GM23338 (cell line): ENCODE results near the gene ZNF609. TPM values are rescaled to one million over a fixed set of nuclear protein-coding genes. Genes with fewer than 3 reads are reported as not detected.

ENCODE experiments used
- ATAC-seq: fragments of 200-7000 bp; cut with Tn5 transposase; 3 replicates; pipeline ENCODE4 v1.9.1; 2020
- DNase-seq: peaks from one replicate; pipeline ENCODE4 v3.0.0-alpha.2; 2015; ENCODE audit warnings: low spot score
- H2AFZ ChIP-seq: fragments of 200-600 bp; sonication (generic); 2 replicates; pipeline ENCODE4 v1.8.0; 2016; ENCODE audit warnings: antibody characterized with exemption, mild to moderate bottlenecking, moderate library complexity
- H3F3A ChIP-seq: fragments of 200-600 bp; sonication (generic); replicated peaks from 2 replicates; pipeline ENCODE4 v1.8.0; 2017; ENCODE audit warnings: antibody characterized with exemption, mixed run types, low read depth
- H3K27ac ChIP-seq: fragments of 200-600 bp; sonication (generic); 2 replicates; pipeline ENCODE4 v1.6.1; 2016; ENCODE audit warnings: low read depth
- H3K27me3 ChIP-seq: fragments of 200-600 bp; sonication (generic); 2 replicates; pipeline ENCODE4 v1.8.0; 2016; ENCODE audit warnings: mild to moderate bottlenecking, mixed run types, moderate library complexity; ENCODE audit not compliant: insufficient read depth
- H3K36me3 ChIP-seq: fragments of 200-600 bp; sonication (generic); 2 replicates; pipeline ENCODE4 v1.8.0; 2016; ENCODE audit warnings: mild to moderate bottlenecking; ENCODE audit not compliant: insufficient read depth
- H3K4me1 ChIP-seq: fragments of 200-600 bp; sonication (generic); 2 replicates; pipeline ENCODE4 v1.8.0; 2016; ENCODE audit warnings: mild to moderate bottlenecking, moderate library complexity; ENCODE audit not compliant: insufficient read depth
- H3K4me2 ChIP-seq: fragments of 200-600 bp; sonication (generic); 2 replicates; pipeline ENCODE4 v1.7.1; 2017; ENCODE audit warnings: mixed run types
- H3K4me3 ChIP-seq: fragments of 200-600 bp; sonication (generic); 2 replicates; pipeline ENCODE4 v1.6.1; 2016; ENCODE audit warnings: mixed run types
- H3K79me2 ChIP-seq: fragments of 200-600 bp; sonication (generic); replicated peaks from 2 replicates; pipeline ENCODE4 v1.8.0; 2017; ENCODE audit warnings: mild to moderate bottlenecking; ENCODE audit not compliant: insufficient read depth
- H3K9me2 ChIP-seq: fragments of 200-600 bp; sonication (generic); 2 replicates; pipeline ENCODE4 v1.8.0; 2017; ENCODE audit not compliant: insufficient read depth
- H4K20me1 ChIP-seq: fragments of 200-600 bp; sonication (generic); replicated peaks from 2 replicates; pipeline ENCODE4 v1.8.0; 2017; ENCODE audit warnings: mild to moderate bottlenecking; ENCODE audit not compliant: insufficient read depth
- H3K27ac Mint-ChIP-seq: 2 replicates; pipeline ENCODE4 v1.8.0; 2020; ENCODE audit warnings: inconsistent platforms, mild to moderate bottlenecking, moderate library complexity, mixed read lengths
- H3K27me3 Mint-ChIP-seq: 3 replicates; pipeline ENCODE4 v1.8.0; 2022; ENCODE audit warnings: low read depth, mild to moderate bottlenecking, moderate library complexity, mixed read lengths, inconsistent platforms; ENCODE audit not compliant: insufficient read depth, poor library complexity
- H3K36me3 Mint-ChIP-seq: 3 replicates; pipeline ENCODE4 v1.8.0; 2021; ENCODE audit warnings: low read depth, mild to moderate bottlenecking, inconsistent platforms, moderate library complexity, mixed read lengths
- H3K4me1 Mint-ChIP-seq: 3 replicates; pipeline ENCODE4 v1.8.0; 2020; ENCODE audit warnings: mild to moderate bottlenecking, inconsistent platforms, mixed read lengths
- H3K4me3 Mint-ChIP-seq: 3 replicates; pipeline ENCODE4 v1.8.0; 2021; ENCODE audit warnings: moderate library complexity, mild to moderate bottlenecking, inconsistent platforms, mixed read lengths
- H3K9me3 Mint-ChIP-seq: 3 replicates; pipeline ENCODE4 v1.8.0; 2020; ENCODE audit warnings: moderate library complexity, mild to moderate bottlenecking, inconsistent platforms, mixed read lengths
- ETS1 ChIP-seq: IDR thresholded peaks from 2 replicates; pipeline ENCODE4 v1.6.1; 2016; ENCODE audit warnings: antibody characterized with exemption
- JUNB ChIP-seq: IDR thresholded peaks from one replicate; pipeline ENCODE4 v1.6.1; 2016; ENCODE audit warnings: antibody characterized with exemption; ENCODE audit not compliant: unreplicated experiment
- POLR2AphosphoS5 ChIP-seq: IDR thresholded peaks from 2 replicates; pipeline ENCODE4 v1.6.1; 2016; ENCODE audit warnings: antibody characterized with exemption, low read depth
- STAT1 ChIP-seq: IDR thresholded peaks from one replicate; pipeline ENCODE4 v1.6.1; 2016; ENCODE audit warnings: antibody characterized with exemption; ENCODE audit not compliant: unreplicated experiment
- ZNF462 ChIP-seq: fragments of 250-450 bp; sonication (Bioruptor Pico); IDR thresholded peaks from 2 replicates; pipeline ENCODE4 v1.5.0; 2020; ENCODE audit warnings: mild to moderate bottlenecking, moderate library complexity
- polyA plus RNA-seq: library from polyadenylated mRNA; unstranded; fragments of >200 nt; fragmentation: Nextera tagmentation; extraction: Ambion mirVana; gene quantifications from 2 replicates; pipeline ENCODE4 v1.2.1, GENCODE V29; 2016
- total RNA-seq: library from RNA; depleted of rRNA; stranded (reverse); fragments of >200 nt; shearing (Covaris generic); gene quantifications from 2 replicates; pipeline ENCODE4 v1.2.3, GENCODE V29; 2014
- TF ChIP-seq, protein P1 (sequence below): IDR thresholded peaks from one replicate; pipeline ENCODE4 v1.6.1; 2018; ENCODE audit warnings: antibody characterized with exemption; ENCODE audit not compliant: unreplicated experiment
- TF ChIP-seq, protein P2 (sequence below), 2 experiments: fragments of 200-600 bp in 1 of 2; sonication (generic) in 1 of 2; conservative IDR thresholded peaks; 2 replicates each; pipeline versions ENCODE4 v1.5.1 to v1.6.1; 2016 to 2017; ENCODE audit warnings: antibody characterized with exemption in 2 of 2, low read depth in 2 of 2, mild to moderate bottlenecking in 2 of 2, moderate library complexity in 1 of 2

ZNF609 gene
- total and polyA plus RNA-seq, 2 experiments from 2014 or later, result 26.4 to 40.2 TPM

DNA sequence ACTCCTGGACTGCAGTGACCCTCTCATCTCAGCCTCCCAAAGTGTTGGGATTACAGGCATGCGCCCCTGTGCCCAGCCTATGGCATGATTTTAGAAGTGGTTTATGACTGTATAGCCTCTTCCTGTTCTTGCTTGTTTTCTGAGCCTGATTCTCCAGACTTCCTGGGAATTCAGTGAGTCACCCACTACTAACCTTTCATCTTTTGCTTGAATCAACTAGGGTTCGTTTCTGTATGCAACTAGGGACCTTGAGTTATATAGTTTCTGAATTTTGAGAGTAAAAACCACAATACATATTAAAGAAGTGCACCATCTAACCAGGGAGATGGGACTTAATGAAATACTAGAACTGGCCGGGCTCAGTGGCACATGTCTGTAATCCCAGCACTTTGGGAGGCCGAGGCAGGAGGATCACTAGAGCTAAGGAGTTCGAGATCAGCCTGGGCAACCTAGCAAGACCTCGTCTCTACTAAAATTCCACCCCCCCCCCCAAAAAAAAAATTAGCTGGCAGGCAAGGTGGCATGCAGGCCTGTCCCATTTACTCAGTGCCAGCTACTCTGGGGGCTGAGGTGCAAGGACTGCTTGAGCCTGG lies 76.0 kb downstream of the ZNF609 start (continued):
- TF ChIP-seq, protein P1, sequence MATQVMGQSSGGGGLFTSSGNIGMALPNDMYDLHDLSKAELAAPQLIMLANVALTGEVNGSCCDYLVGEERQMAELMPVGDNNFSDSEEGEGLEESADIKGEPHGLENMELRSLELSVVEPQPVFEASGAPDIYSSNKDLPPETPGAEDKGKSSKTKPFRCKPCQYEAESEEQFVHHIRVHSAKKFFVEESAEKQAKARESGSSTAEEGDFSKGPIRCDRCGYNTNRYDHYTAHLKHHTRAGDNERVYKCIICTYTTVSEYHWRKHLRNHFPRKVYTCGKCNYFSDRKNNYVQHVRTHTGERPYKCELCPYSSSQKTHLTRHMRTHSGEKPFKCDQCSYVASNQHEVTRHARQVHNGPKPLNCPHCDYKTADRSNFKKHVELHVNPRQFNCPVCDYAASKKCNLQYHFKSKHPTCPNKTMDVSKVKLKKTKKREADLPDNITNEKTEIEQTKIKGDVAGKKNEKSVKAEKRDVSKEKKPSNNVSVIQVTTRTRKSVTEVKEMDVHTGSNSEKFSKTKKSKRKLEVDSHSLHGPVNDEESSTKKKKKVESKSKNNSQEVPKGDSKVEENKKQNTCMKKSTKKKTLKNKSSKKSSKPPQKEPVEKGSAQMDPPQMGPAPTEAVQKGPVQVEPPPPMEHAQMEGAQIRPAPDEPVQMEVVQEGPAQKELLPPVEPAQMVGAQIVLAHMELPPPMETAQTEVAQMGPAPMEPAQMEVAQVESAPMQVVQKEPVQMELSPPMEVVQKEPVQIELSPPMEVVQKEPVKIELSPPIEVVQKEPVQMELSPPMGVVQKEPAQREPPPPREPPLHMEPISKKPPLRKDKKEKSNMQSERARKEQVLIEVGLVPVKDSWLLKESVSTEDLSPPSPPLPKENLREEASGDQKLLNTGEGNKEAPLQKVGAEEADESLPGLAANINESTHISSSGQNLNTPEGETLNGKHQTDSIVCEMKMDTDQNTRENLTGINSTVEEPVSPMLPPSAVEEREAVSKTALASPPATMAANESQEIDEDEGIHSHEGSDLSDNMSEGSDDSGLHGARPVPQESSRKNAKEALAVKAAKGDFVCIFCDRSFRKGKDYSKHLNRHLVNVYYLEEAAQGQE, result no peak

GRCh38 chr15:64542091-64542490 lies 81.7 kb downstream of the ZNF609 start:
- Histone ChIP-seq H3K36me3 (no peaks in the 10 kb centered on the region), H2AFZ (no peak overlapping the region), H3K4me2 (no peak overlapping the region), H4K20me1 (peaks cover 43% of the 10 kb centered on the region), H3K4me1 (no peaks in the 10 kb centered on the region), H3K79me2 (peaks cover 96% of the 10 kb centered on the region), H3K27ac (peak overlapping the region; percentile 73; the same call in 1 of the 2 replicates), H3K9me2 (no peaks in the 10 kb centered on the region), H3F3A (no peaks in the 10 kb centered on the region), H3K4me3 (no peak overlapping the region), H3K27me3 (no peaks in the 10 kb centered on the region)
- ATAC-seq (no peak), DNase-seq (no peak)
- H3K9me3 Mint-ChIP-seq, result no peaks in the 10 kb centered on the region
- H3K4me3 Mint-ChIP-seq, result no peak overlapping the region
- H3K27me3 Mint-ChIP-seq, result peaks cover 8% of the 10 kb centered on the region
- H3K4me1 Mint-ChIP-seq, result no peaks in the 10 kb centered on the region; the same call in 1 of the 3 replicates
- no peaks in the 10 kb centered on the region for H3K36me3 Mint-ChIP-seq
- H3K27ac Mint-ChIP-seq, result no peak overlapping the region
- TF ChIP-seq STAT1 (no peak), ETS1 (no peak), POLR2AphosphoS5 (no peak), JUNB (no peak), ZNF462 (CRISPR knock-in tag) (no peak)
- TF ChIP-seq, protein P1, result no peak
- TF ChIP-seq, protein P2, sequence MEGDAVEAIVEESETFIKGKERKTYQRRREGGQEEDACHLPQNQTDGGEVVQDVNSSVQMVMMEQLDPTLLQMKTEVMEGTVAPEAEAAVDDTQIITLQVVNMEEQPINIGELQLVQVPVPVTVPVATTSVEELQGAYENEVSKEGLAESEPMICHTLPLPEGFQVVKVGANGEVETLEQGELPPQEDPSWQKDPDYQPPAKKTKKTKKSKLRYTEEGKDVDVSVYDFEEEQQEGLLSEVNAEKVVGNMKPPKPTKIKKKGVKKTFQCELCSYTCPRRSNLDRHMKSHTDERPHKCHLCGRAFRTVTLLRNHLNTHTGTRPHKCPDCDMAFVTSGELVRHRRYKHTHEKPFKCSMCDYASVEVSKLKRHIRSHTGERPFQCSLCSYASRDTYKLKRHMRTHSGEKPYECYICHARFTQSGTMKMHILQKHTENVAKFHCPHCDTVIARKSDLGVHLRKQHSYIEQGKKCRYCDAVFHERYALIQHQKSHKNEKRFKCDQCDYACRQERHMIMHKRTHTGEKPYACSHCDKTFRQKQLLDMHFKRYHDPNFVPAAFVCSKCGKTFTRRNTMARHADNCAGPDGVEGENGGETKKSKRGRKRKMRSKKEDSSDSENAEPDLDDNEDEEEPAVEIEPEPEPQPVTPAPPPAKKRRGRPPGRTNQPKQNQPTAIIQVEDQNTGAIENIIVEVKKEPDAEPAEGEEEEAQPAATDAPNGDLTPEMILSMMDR (conservative IDR thresholded peaks at IDR 0.05; ENCODE audit: low read depth in 2 of 2), result no peak
